B cell (primary cell): ENCODE data around the gene EPB41L1. TPM values are rescaled to one million over a fixed set of nuclear protein-coding genes. Genes with fewer than 3 reads are reported as not detected.

Experiments used
- ATAC-seq: fragments of 200-7000 bp; cut with Tn5 transposase; one replicate; pipeline ENCODE4 v1.10.0; 2021; ENCODE audit warnings: low read depth, mild to moderate bottlenecking, moderate number of reproducible peaks, moderate library complexity
- CTCF ChIA-PET: fragments of 350-600 bp; sonication (Branson Sonifier 250); formaldehyde crosslinking; loops from one replicate; lab custom pipeline; 2021; ENCODE audit warnings: antibody characterized with exemption, inconsistent platforms; lab: Charles Lee
- POLR2A ChIA-PET: fragments of 350-600 bp; sonication (Branson Sonifier 250); formaldehyde crosslinking; loops from one replicate; lab custom pipeline; 2021; ENCODE audit warnings: antibody characterized with exemption; lab: Charles Lee
- DNase-seq: peaks from one replicate; pipeline ENCODE4 v3.0.0; 2013
- H2AFZ ChIP-seq: 2 replicates; pipeline ENCODE4 v1.6.1; 2012; ENCODE audit warnings: mild to moderate bottlenecking, low read depth, low read length; ENCODE audit not compliant: insufficient read depth, poor library complexity, severe bottlenecking
- H3K27ac ChIP-seq, 2 donors: 1 replicate in 1 of 2; 2 replicates in 1 of 2; pipeline ENCODE4 v1.5.1; 2012 to 2013; ENCODE audit warnings: low read length in 2 of 2, mild to moderate bottlenecking in 2 of 2, moderate library complexity in 1 of 2
- H3K27me3 ChIP-seq, 4 experiments: fragments of 200-600 bp in 1 of 4; sonication (generic) in 1 of 4; replicated peaks in 1 of 4; 1 replicate in 2 of 4; 2 replicates in 2 of 4; pipeline versions ENCODE4 v1.6.1 to v1.7.0; 2013 to 2016; ENCODE audit warnings: low read length in 3 of 4, mild to moderate bottlenecking in 2 of 4, mixed read lengths in 1 of 4, moderate library complexity in 1 of 4; ENCODE audit not compliant: insufficient read depth in 4 of 4, control insufficient read depth in 3 of 4; ENCODE audit errors: control extremely low read depth in 1 of 4
- H3K36me3 ChIP-seq, 2 experiments: replicated peaks in 1 of 2; 1 replicate in 1 of 2; 2 replicates in 1 of 2; pipeline versions ENCODE4 v1.6.1 to v1.7.1; 2013; ENCODE audit warnings: low read length in 1 of 2; ENCODE audit not compliant: insufficient read depth in 2 of 2, control insufficient read depth in 1 of 2; ENCODE audit errors: control extremely low read depth in 1 of 2, extremely low read depth in 1 of 2
- H3K4me1 ChIP-seq, 2 donors: fragments of 200-600 bp in 1 of 2; sonication (generic) in 1 of 2; 1 replicate in 1 of 2; 2 replicates in 1 of 2; pipeline versions ENCODE4 v1.5.1 to v1.6.1; 2013 to 2017; ENCODE audit warnings: low read length in 2 of 2; ENCODE audit not compliant: control insufficient read depth in 2 of 2, insufficient read depth in 2 of 2
- H3K4me2 ChIP-seq: replicated peaks from 2 replicates; pipeline ENCODE3; 2012; ENCODE audit warnings: mild to moderate bottlenecking, low read depth, low read length; ENCODE audit not compliant: poor library complexity, severe bottlenecking
- H3K4me3 ChIP-seq, 5 experiments: fragments of 200-600 bp in 1 of 5; sonication (generic) in 1 of 5; 1 replicate in 3 of 5; 2 replicates in 2 of 5; pipeline versions ENCODE4 v1.5.1 to v1.7.0; 2011 to 2016; ENCODE audit warnings: low read length in 4 of 5, mild to moderate bottlenecking in 4 of 5, low read depth in 2 of 5, control low read depth in 1 of 5, moderate library complexity in 1 of 5; ENCODE audit not compliant: insufficient read depth in 1 of 5; ENCODE audit errors: control extremely low read depth in 1 of 5, extremely low read depth in 1 of 5
- H3K79me2 ChIP-seq: fragments of 200-600 bp; sonication (generic); one replicate; pipeline ENCODE4 v1.6.0; 2016; ENCODE audit warnings: low read length; ENCODE audit not compliant: control insufficient read depth, insufficient read depth
- H3K9ac ChIP-seq: fragments of 200-600 bp; sonication (generic); 2 replicates; pipeline ENCODE4 v1.6.1; 2017; ENCODE audit warnings: mild to moderate bottlenecking, low read length, moderate library complexity
- H3K9me3 ChIP-seq, 3 donors: one replicate each; pipeline versions ENCODE4 v1.6.1 to v1.7.1; 2013; ENCODE audit warnings: low read length in 2 of 3; ENCODE audit not compliant: control insufficient read depth in 2 of 3, insufficient read depth in 1 of 3; ENCODE audit errors: control extremely low read depth in 1 of 3
- H4K20me1 ChIP-seq: 2 replicates; pipeline ENCODE4 v1.6.0; 2012; ENCODE audit warnings: mild to moderate bottlenecking, low read length; ENCODE audit not compliant: insufficient read depth, control insufficient read depth, poor library complexity, severe bottlenecking
- H3K27ac Mint-ChIP-seq: one replicate; pipeline ENCODE4 v1.8.0; 2021; ENCODE audit warnings: mixed read lengths
- H3K27me3 Mint-ChIP-seq: one replicate; pipeline ENCODE4 v1.8.0; 2021; ENCODE audit warnings: mixed read lengths
- H3K4me1 Mint-ChIP-seq: one replicate; pipeline ENCODE4 v1.8.0; 2021; ENCODE audit warnings: mixed read lengths
- H3K4me3 Mint-ChIP-seq: one replicate; pipeline ENCODE4 v1.8.0; 2021; ENCODE audit warnings: mixed read lengths
- H3K9me3 Mint-ChIP-seq: one replicate; pipeline ENCODE4 v1.8.0; 2022; ENCODE audit warnings: mixed read lengths; ENCODE audit not compliant: insufficient read depth
- CTCF ChIP-seq: fragments of 200-600 bp; IDR thresholded peaks from one replicate; pipeline ENCODE4 v1.8.0; 2022; ENCODE audit warnings: antibody characterized with exemption, mild to moderate bottlenecking
- EZH2 ChIP-seq: IDR thresholded peaks from 2 replicates; pipeline ENCODE4 v1.6.1; 2012; ENCODE audit warnings: borderline replicate concordance, low read depth, mild to moderate bottlenecking, moderate library complexity, low read length; ENCODE audit not compliant: insufficient read depth, poor library complexity, severe bottlenecking
- WGBS: methylation state at CpG from one replicate; pipeline ENCODE4 v1.1.5; 2013; ENCODE audit warnings: missing lambda C conversion rate; ENCODE audit not compliant: insufficient coverage; 5-methylcytosine and 5-hydroxymethylcytosine counted together
- intact Hi-C: fragments of 100-400 bp; cut with micrococcal nuclease; formaldehyde crosslinking; loops from one replicate; pipeline ENCODE4 v1.10.0; 2022
- polyA plus RNA-seq: library from polyadenylated mRNA; depleted of rRNA; stranded (reverse); fragments of >200 nt; gene quantifications from 2 replicates; pipeline ENCODE4 v1.2.3, GENCODE V29; 2012
- total RNA-seq, 2 donors: library from RNA; stranded (reverse); fragments of 120-200 nt in 1 of 2; gene quantifications; 1 replicate in 1 of 2; 2 replicates in 1 of 2; pipeline versions ENCODE4 v1.2.3 to v1.2.4, GENCODE V29; 2013 to 2022

EPB41L1 gene
- total and polyA plus RNA-seq, 2 donors (not counting 1 experiment from before 2014, with no cell fraction given): 0.12 to 1.3 TPM

- ChIA-PET CTCF (interaction anchor here (2.3 to 3.8 kb wide), 2 partner anchors 168 to 483 kb away, joined by 7 to 20 read pairs; no protein-coding TSS in a partner anchor), POLR2A (no interaction called here)
- Mint-ChIP-seq H3K27me3 (peaks cover 11% of the 10 kb centered on the region), H3K4me1 (no peaks in the 10 kb centered on the region), H3K9me3 (no peaks in the 10 kb centered on the region), H3K27ac (no peak overlapping the region), H3K4me3 (no peak overlapping the region)
- H3K4me2 ChIP-seq: no peak overlapping the region
- H3K27me3 ChIP-seq: peaks cover 0 to 8% (median 0%) of the 10 kb centered on the region in 4 experiments
- TF ChIP-seq EZH2 (no peak), CTCF (no peak)
- no peaks in the 10 kb centered on the region for H3K36me3 ChIP-seq
- no peaks in the 10 kb centered on the region for H3K79me2 ChIP-seq
- no peaks in the 10 kb centered on the region for H4K20me1 ChIP-seq
- H3K4me1 ChIP-seq: no peaks in the 10 kb centered on the region
- no peak overlapping the region for H3K4me3 ChIP-seq
- H3K27ac ChIP-seq: no peak overlapping the region
- intact Hi-C loops: no loop called here
- 92% methylated on average over 11 of the region's 21 CpGs for WGBS
- DNase-seq: no peak
- peaks cover 0 to 3% (median 0%) of the 10 kb centered on the region in 3 donors for H3K9me3 ChIP-seq
- no peak overlapping the region for H3K9ac ChIP-seq
- ATAC-seq: no peak
- no peak overlapping the region for H2AFZ ChIP-seq
Observed at GRCh38 chr20:36271639-36272546, 117.4 kb downstream of the EPB41L1 start.
